Daoy (cell line): ENCODE data around the gene MMP14. TPM values are rescaled to one million over a fixed set of nuclear protein-coding genes. Genes with fewer than 3 reads are reported as not detected.
"Not testable (repeated sequence)": the region's sequence is repeated elsewhere in the genome, so short reads cannot be mapped to it uniquely, and the experiment has no call there.

Source experiments
- DNase-seq: peaks from one replicate; pipeline ENCODE4 v3.0.0-alpha.2; 2015; ENCODE audit warnings: low read depth
- total RNA-seq: library from RNA; depleted of rRNA; stranded (reverse); fragments of >200 nt; shearing (Covaris generic); gene quantifications from 2 replicates; pipeline ENCODE4 v1.2.3, GENCODE V29; 2014

Gene MMP14
- total RNA-seq, 1 experiment from 2014 or later, result 176 TPM

DNA sequence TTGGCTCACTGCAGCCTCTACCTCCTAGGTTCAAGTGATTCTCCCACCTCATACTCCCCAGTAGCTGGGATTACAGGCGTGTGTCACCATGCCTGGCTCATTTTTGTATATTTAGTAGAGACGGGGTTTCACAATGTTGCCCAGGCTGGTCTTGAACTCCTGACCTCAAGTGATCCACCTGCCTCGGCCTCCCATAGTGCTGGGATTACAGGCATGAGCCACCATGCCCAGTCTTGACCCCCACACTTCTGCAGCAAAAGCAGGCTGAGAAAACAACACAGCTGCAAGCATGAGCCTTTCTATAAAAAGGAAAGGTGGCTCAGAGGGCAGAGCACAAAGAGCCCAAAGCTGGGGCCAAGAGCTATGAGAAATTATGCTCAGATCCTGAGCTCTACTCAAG is 24.0 kb downstream of the MMP14 start:
- not testable (repeated sequence) for DNase-seq

- no peak for DNase-seq
Observed at GRCh38 chr14:22861651-22862050, 25.3 kb downstream of the MMP14 start.

DNA sequence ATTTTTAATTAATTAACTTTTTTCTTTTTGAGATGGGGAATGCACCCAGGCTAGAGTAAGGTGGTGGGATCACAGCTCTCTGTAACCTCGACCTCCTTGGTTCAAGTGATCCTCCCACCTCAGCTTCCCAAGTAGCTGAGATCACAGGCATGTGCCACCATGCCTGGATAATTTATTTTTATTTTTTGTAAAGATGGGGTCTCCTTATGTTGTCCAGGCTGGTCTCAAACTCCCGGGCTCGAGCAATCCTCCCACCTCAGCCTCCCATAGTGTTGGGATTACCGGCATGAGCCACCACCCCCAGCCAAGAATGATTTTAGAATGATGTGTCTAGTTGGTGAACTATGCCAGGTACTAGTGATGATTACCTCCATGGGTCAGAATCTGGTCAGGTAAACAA is 28.6 kb downstream of the MMP14 start:
- DNase-seq, result no peak

GRCh38 chr14:22865424-22866405 is 29.3 kb downstream of the MMP14 start:
- DNase-seq, result no peak

- DNase-seq, result no peak
Observed at GRCh38 chr14:22866874-22867273, 30.5 kb downstream of the MMP14 start.

DNA sequence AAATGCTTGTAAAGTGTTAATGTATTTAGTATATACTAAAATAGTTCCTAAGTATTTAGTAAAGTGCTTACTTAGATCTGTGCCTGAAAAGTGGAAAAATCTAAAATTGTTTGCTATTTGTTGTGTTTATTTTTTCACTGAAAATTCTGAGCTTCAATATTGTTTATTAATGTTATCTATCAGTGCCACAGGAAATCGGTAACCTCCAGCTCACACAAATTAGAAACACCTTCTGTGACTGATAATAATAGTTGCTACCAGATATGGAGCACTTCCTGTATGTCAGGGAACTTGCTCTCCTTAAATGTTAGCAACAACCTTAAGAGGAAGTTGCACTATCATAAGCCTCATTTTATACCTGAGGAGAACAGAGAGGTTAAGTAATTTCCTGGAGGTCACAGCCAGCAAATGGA is 34.4 kb downstream of the MMP14 start:
- no peak for DNase-seq

GRCh38 chr14:22871224-22872032 is 35.0 kb downstream of the MMP14 start, which contains the start of gene LRP10:
TSS of gene LRP10 (plus strand) at chr14:22871740. CDS start at chr14:22872304, 564 bp downstream.
- DNase-seq, result peak; percentile 90

DNA sequence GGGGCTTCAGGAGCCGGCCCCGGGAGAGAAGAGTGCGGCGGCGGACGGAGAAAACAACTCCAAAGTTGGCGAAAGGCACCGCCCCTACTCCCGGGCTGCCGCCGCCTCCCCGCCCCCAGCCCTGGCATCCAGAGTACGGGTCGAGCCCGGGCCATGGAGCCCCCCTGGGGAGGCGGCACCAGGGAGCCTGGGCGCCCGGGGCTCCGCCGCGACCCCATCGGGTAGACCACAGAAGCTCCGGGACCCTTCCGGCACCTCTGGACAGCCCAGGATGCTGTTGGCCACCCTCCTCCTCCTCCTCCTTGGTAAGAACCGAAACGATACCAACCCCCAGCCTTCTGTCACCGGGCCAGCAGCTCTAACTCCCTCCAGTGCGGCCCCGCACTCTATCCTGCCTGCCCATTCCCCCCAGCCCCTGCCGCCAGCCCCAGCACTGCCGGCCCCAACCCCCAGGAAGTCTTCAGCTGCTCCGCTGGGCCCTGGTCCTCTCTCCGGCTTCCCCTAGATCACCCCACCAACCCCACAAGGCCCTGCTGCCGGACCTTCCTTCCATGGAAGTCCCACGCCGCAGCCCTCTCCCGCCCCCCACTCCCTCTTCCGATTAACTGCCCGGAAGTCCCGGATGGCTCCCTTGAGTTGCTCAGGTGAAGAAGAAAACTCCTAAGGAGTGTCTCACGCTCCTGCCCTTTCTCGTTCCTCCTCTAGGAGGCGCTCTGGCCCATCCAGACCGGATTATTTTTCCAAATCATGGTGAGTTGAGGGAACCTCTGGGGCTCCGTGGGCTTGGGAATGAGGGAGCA is 35.8 kb downstream of the MMP14 start:
- DNase-seq, result peak; percentile 86

- no peak for DNase-seq
Observed at GRCh38 chr14:22872833-22873520, 36.6 kb downstream of the MMP14 start.

DNA sequence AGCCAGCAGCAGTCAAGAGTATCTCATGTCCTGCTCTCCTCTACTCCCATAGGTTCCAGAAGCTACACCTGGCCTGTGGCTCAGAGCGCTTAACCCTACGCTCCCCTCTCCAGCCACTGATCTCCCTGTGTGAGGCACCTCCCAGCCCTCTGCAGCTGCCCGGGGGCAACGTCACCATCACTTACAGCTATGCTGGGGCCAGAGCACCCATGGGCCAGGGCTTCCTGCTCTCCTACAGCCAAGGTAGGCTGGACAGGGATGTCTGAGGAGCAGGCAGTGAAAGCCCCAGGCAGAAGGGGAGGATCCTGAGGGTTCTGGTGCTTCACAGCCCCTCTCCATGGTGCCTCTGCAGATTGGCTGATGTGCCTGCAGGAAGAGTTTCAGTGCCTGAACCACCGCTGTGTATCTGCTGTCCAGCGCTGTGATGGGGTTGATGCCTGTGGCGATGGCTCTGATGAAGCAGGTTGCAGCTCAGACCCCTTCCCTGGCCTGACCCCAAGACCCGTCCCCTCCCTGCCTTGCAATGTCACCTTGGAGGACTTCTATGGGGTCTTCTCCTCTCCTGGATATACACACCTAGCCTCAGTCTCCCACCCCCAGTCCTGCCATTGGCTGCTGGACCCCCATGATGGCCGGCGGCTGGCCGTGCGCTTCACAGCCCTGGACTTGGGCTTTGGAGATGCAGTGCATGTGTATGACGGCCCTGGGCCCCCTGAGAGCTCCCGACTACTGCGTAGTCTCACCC is 38.8 kb downstream of the MMP14 start:
- DNase-seq, result no peak

GRCh38 chr14:22875748-22876319 is 39.4 kb downstream of the MMP14 start:
- DNase-seq, result no peak

DNA sequence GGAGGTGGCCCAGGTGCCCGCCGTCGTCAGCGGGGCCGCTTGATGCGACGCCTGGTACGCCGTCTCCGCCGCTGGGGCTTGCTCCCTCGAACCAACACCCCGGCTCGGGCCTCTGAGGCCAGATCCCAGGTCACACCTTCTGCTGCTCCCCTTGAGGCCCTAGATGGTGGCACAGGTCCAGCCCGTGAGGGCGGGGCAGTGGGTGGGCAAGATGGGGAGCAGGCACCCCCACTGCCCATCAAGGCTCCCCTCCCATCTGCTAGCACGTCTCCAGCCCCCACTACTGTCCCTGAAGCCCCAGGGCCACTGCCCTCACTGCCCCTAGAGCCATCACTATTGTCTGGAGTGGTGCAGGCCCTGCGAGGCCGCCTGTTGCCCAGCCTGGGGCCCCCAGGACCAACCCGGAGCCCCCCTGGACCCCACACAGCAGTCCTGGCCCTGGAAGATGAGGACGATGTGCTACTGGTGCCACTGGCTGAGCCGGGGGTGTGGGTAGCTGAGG is 40.7 kb downstream of the MMP14 start:
- DNase-seq, result no peak

- no peak for DNase-seq
Observed at GRCh38 chr14:22878271-22879246, 42.2 kb downstream of the MMP14 start.

- no peak for DNase-seq
Observed at GRCh38 chr14:22882064-22882463, 45.7 kb downstream of the MMP14 start.

DNA sequence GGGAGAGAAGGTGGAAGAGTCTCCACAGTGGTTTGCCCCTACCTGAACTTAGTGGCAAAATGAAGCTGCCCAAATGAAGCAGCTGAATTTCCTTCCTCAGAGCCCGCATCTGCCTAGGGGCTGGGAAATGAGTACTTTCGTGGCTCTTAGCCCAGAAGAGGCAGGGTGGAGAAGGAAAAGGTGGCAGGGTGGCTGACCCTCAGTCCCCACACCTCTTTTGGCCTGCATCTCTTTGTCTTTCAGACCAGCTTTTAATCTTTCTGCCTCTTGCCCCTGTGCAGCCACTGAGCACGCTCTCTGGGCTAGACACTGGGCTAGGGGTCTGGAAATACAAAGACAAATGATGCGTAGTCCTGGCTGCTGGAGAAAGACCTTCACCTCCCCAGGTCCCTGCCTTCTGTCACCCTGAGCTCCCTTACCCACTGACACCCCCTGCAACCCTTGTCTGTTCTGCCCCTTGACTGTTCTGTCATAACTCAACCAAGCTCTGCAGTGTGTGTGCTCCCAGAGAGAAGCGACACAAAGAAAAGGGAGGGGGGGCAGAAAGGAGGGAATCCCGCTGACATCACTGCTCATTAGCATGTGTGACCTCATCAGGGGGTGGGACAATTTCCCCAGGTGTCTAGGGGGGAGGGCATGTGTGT is 46.3 kb downstream of the MMP14 start:
- peak; percentile 32 for DNase-seq

- no peak for DNase-seq
Observed at GRCh38 chr14:22883173-22883976, 47.0 kb downstream of the MMP14 start, which contains the start of gene REM2. TSS of gene REM2 (plus strand) at chr14:22883222. CDS start at chr14:22883288, 66 bp downstream.
